Endothelial cell of umbilical vein (primary cell): ENCODE results near the gene PRKCQ. TPM values are rescaled to one million over a fixed set of nuclear protein-coding genes. Genes with fewer than 3 reads are reported as not detected.

Source experiments
- BruUV-seq: library from RNA; stranded (reverse); fragments of 400-500 nt; replicated peaks from 2 replicates; lab custom pipeline; 2021; lab: Mats Ljungman, UMichigan
- CTCF ChIA-PET: fragments of 300-600, 350-600 bp; sonication (Branson Sonifier 250); formaldehyde crosslinking; loops from one replicate; lab custom pipeline; 2021; ENCODE audit warnings: antibody characterized with exemption, inconsistent platforms; lab: Charles Lee
- POLR2A ChIA-PET: fragments of 300-600, 350-600 bp; sonication (Branson Sonifier 250); formaldehyde crosslinking; loops from one replicate; lab custom pipeline; 2021; ENCODE audit warnings: antibody characterized with exemption, inconsistent platforms; lab: Charles Lee
- DNase-seq: peaks from one replicate; pipeline ENCODE4 v3.0.0-alpha.2; 2011; ENCODE audit warnings: low read depth, low spot score
- FAIRE-seq: peaks from 2 replicates; lab custom pipeline; 2011; peaks lifted over from hg19 to GRCh38; lab: Jason Lieb, UNC
- H2AFZ ChIP-seq: 2 replicates; pipeline ENCODE4 v1.6.0; 2012; ENCODE audit warnings: low read depth, low read length, control low read depth, inconsistent platforms
- H3K27ac ChIP-seq: 2 replicates; pipeline ENCODE4 v1.5.1; 2011; ENCODE audit warnings: low read depth, mild to moderate bottlenecking, control low read depth, low read length, moderate library complexity; ENCODE audit not compliant: insufficient read depth
- H3K27me3 ChIP-seq, 2 experiments: 2 replicates each; pipeline versions ENCODE4 v1.6.0 to v1.6.1; 2011; ENCODE audit warnings: low read length in 2 of 2, mixed read lengths in 1 of 2; ENCODE audit not compliant: control insufficient read depth in 2 of 2, insufficient read depth in 2 of 2
- H3K36me3 ChIP-seq, 2 experiments: 2 replicates in 1 of 2; 3 replicates in 1 of 2; pipeline ENCODE4 v1.5.1; 2011; ENCODE audit warnings: low read length in 2 of 2, mild to moderate bottlenecking in 1 of 2, moderate library complexity in 1 of 2; ENCODE audit not compliant: control insufficient read depth in 2 of 2, insufficient read depth in 2 of 2; ENCODE audit errors: extremely low read depth in 1 of 2
- H3K4me1 ChIP-seq: 3 replicates; pipeline ENCODE4 v1.5.1; 2011; ENCODE audit warnings: mild to moderate bottlenecking, low read length; ENCODE audit not compliant: control insufficient read depth, insufficient read depth; ENCODE audit errors: extremely low read depth
- H3K4me2 ChIP-seq: 2 replicates; pipeline ENCODE4 v1.6.1; 2011; ENCODE audit warnings: low read length, control low read depth, mixed read lengths; ENCODE audit not compliant: insufficient read depth
- H3K4me3 ChIP-seq, 3 experiments: fragments of 200-600 bp in 1 of 3; sonication (generic), shearing (Covaris generic) in 1 of 3; replicated peaks in 1 of 3; 2 replicates each; pipeline ENCODE4 v1.5.1; 2011 to 2016; ENCODE audit warnings: control low read depth in 3 of 3, low read length in 3 of 3, mild to moderate bottlenecking in 2 of 3, inconsistent platforms in 1 of 3, low read depth in 1 of 3, moderate library complexity in 1 of 3; ENCODE audit not compliant: insufficient read depth in 1 of 3
- H3K79me2 ChIP-seq: 2 replicates; pipeline ENCODE4 v1.6.0; 2012; ENCODE audit warnings: low read length, inconsistent platforms; ENCODE audit not compliant: control insufficient read depth, insufficient read depth
- H3K9ac ChIP-seq: replicated peaks from 2 replicates; pipeline ENCODE3; 2011; ENCODE audit warnings: low read length, control low read depth; ENCODE audit not compliant: insufficient read depth; ENCODE audit errors: extremely low read depth
- H3K9me1 ChIP-seq: replicated peaks from 3 replicates; pipeline ENCODE4 v1.6.0; 2011; ENCODE audit warnings: mild to moderate bottlenecking, low read length; ENCODE audit not compliant: control insufficient read depth, insufficient read depth; ENCODE audit errors: extremely low read depth
- H3K9me3 ChIP-seq: replicated peaks from 2 replicates; pipeline ENCODE4 v1.5.1; 2012; ENCODE audit warnings: low read length, inconsistent platforms; ENCODE audit not compliant: control insufficient read depth, insufficient read depth
- H4K20me1 ChIP-seq: replicated peaks from 2 replicates; pipeline ENCODE3; 2011; ENCODE audit warnings: mild to moderate bottlenecking, low read length; ENCODE audit not compliant: control insufficient read depth, insufficient read depth; ENCODE audit errors: extremely low read depth
- CTCF ChIP-seq, 2 donors: IDR thresholded peaks; 1 replicate in 1 of 2; 2 replicates in 1 of 2; pipeline ENCODE4 v1.5.1; 2011; ENCODE audit warnings: low read length in 2 of 2, mild to moderate bottlenecking in 2 of 2, moderate library complexity in 2 of 2, control low read depth in 1 of 2, inconsistent platforms in 1 of 2, low read depth in 1 of 2; ENCODE audit not compliant: insufficient read depth in 1 of 2; ENCODE audit errors: extremely low read depth in 1 of 2
- EZH2 ChIP-seq: IDR thresholded peaks from 2 replicates; pipeline ENCODE4 v1.6.1; 2012; ENCODE audit warnings: borderline replicate concordance, low read depth, mild to moderate bottlenecking, moderate library complexity, low read length, inconsistent platforms; ENCODE audit not compliant: severe bottlenecking
- FOS ChIP-seq: IDR thresholded peaks from 2 replicates; pipeline ENCODE4 v1.6.1; 2011; ENCODE audit warnings: mild to moderate bottlenecking, low read length, moderate library complexity, borderline replicate concordance; ENCODE audit not compliant: insufficient read depth
- GATA2 ChIP-seq: IDR thresholded peaks from 2 replicates; pipeline ENCODE4 v1.7.0; 2011; ENCODE audit warnings: low read depth, mild to moderate bottlenecking, moderate library complexity, mixed read lengths, low read length; ENCODE audit not compliant: insufficient read length, insufficient read depth
- JUN ChIP-seq: IDR thresholded peaks from 2 replicates; pipeline ENCODE4 v1.6.1; 2011; ENCODE audit warnings: borderline replicate concordance, low read depth; ENCODE audit not compliant: insufficient read length, insufficient read depth
- MYC ChIP-seq: IDR thresholded peaks from one replicate; pipeline ENCODE4 v1.6.1; 2011; ENCODE audit warnings: mild to moderate bottlenecking, low read depth, low read length
- POLR2A ChIP-seq: IDR thresholded peaks from 2 replicates; pipeline ENCODE4 v1.6.1; 2012; ENCODE audit warnings: low read depth, mild to moderate bottlenecking, control low read depth, low read length
- POLR2AphosphoS5 ChIP-seq: IDR thresholded peaks from 2 replicates; pipeline ENCODE4 v1.6.1; 2012; ENCODE audit warnings: low read depth, mild to moderate bottlenecking, control low read depth, low read length, moderate library complexity; ENCODE audit not compliant: insufficient read depth
- dilution Hi-C: fragments of 300-500 bp; cut with MboI; formaldehyde crosslinking; loops from one replicate; pipeline ENCODE4 v1.15.0; 2019; ENCODE audit warnings: low sequenced_read_pairs; ENCODE audit not compliant: extremely low pct_ligation_motif_present
- intact Hi-C: fragments of 100-400 bp; cut with micrococcal nuclease; formaldehyde crosslinking; loops from one replicate; pipeline ENCODE4 v1.10.0; 2022
- polyA plus RNA-seq, 4 experiments: library from polyadenylated mRNA; depleted of rRNA in 3 of 4; stranded (reverse) in 3 of 4; unstranded in 1 of 4; fragments of >200 nt; gene quantifications; 2 replicates each; pipeline versions ENCODE4 v1.2.1 to v1.2.3, GENCODE V29; 2011 to 2012; ENCODE audit warnings: missing spikeins in 1 of 4
- total RNA-seq: library from RNA; stranded (reverse); gene quantifications from 2 replicates; pipeline ENCODE4 v1.2.3, GENCODE V29; 2021
- TF ChIP-seq, protein P1 (sequence below): IDR thresholded peaks from 2 replicates; pipeline ENCODE4 v1.6.1; 2011; ENCODE audit not compliant: insufficient read depth, insufficient read length

Gene PRKCQ
- total and polyA plus RNA-seq, 2 donors (not counting 3 experiments of a cell fraction or from before 2014, with no cell fraction given) = 0.32 to 0.55 TPM

DNA sequence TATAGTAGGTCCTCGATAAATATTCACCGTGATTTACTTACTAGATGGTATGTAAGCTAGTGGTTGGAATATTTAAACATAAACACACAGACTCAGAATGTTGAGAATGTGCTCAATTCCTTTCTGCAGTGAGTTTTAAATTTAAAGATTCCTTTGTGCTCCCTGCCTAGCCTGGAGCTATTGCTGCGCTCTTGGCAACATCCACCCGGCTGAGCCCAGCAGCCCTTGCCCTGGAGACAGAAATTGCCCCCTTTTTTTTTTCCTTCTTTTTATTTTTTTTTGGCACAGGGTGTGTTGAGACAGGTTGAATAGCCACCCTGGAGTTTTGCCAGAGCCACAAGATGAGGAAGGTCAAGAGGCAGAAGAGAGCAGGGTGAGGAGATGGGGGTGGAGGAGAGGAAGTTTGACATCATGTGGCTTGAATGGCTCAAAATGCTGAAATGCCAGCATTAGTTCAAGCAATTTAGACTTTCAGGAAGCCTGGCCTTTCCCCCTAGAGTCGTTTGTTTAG lies 180.8 kb downstream of the PRKCQ start:
- Histone ChIP-seq H2AFZ (no peak overlapping the region), H3K36me3 (no peaks in the 10 kb centered on the region), H3K27me3 (peaks cover 2 to 6% of the 10 kb centered on the region in 2 experiments), H3K4me3 (no peak overlapping the region), H3K27ac (no peak overlapping the region), H3K9ac (no peak overlapping the region), H3K79me2 (no peaks in the 10 kb centered on the region), H3K4me1 (peaks cover 6% of the 10 kb centered on the region), H4K20me1 (no peaks in the 10 kb centered on the region), H3K4me2 (no peak overlapping the region), H3K9me3 (no peaks in the 10 kb centered on the region), H3K9me1 (no peaks in the 10 kb centered on the region)
- ChIA-PET POLR2A (interaction anchor here (0.6 to 1.4 kb wide), 2 partner anchors 115 to 197 kb away, joined by 3 to 6 read pairs; partner anchors contain the start of gene PFKFB3), CTCF (interaction anchor here (1.1 to 3.2 kb wide), 3 partner anchors 124 to 386 kb away, joined by 3 to 13 read pairs (median 4); partner anchors contain the start of gene PFKFB3)
- TF ChIP-seq GATA2 (no peak), JUN (no peak), MYC (no peak), CTCF (IDR thresholded peaks at IDR 0.05; ENCODE audit: extremely low read depth in 1 of 2, insufficient read depth in 1 of 2, low read depth in 1 of 2, low read length in 2 of 2) (no peak), EZH2 (no peak), POLR2A (no peak), FOS (no peak), POLR2AphosphoS5 (no peak)
- TF ChIP-seq, protein P1, sequence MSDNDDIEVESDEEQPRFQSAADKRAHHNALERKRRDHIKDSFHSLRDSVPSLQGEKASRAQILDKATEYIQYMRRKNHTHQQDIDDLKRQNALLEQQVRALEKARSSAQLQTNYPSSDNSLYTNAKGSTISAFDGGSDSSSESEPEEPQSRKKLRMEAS = no peak
- dilution Hi-C loops (no loop called here), intact Hi-C loops (no loop called here)
- no peak for DNase-seq
- no TSS peak for BruUV-seq
- FAIRE-seq = no peak
